ENCODE results near the gene TSPAN10. TPM values are rescaled to one million over a fixed set of nuclear protein-coding genes. Genes with fewer than 3 reads are reported as not detected.

TSPAN10 gene
- total RNA-seq, 1 donor from 2014 or later, result 0.53 TPM

GRCh38 chr17:81599719-81600486 lies 37.1 kb upstream of the TSPAN10 start:
- DNase-seq (ENCODE audit: low read depth), result no peak
- Histone ChIP-seq H3K36me3 (ENCODE audit: control insufficient read depth, insufficient read depth, low read length) (peaks cover 39% of the 10 kb centered on the region), H3K4me3 (ENCODE audit: low read depth, low read length) (no peak overlapping the region), H3K27me3 (ENCODE audit: control insufficient read depth, insufficient read depth, low read length) (no peaks in the 10 kb centered on the region)
- no peak for FAIRE-seq
- TF ChIP-seq CTCF (IDR thresholded peaks at IDR 0.05; ENCODE audit: insufficient read depth, low read length, severe bottlenecking), result no peak

GRCh38 chr17:81601525-81602120 lies 35.4 kb upstream of the TSPAN10 start:
- FAIRE-seq, result no peak

GRCh38 chr17:81603846-81604610 lies 33.0 kb upstream of the TSPAN10 start:
- no peak for FAIRE-seq
- Histone ChIP-seq H3K36me3 (ENCODE audit: control insufficient read depth, insufficient read depth, low read length) (peaks cover 44% of the 10 kb centered on the region), H3K27me3 (ENCODE audit: control insufficient read depth, insufficient read depth, low read length) (no peaks in the 10 kb centered on the region), H3K4me3 (ENCODE audit: low read depth, low read length) (no peak overlapping the region)
- DNase-seq (ENCODE audit: low read depth), result no peak
- no peak for TF ChIP-seq CTCF (IDR thresholded peaks at IDR 0.05; ENCODE audit: insufficient read depth, low read length, severe bottlenecking)

More at GRCh38 chr17:81601525-81602120, 35.4 kb upstream of the TSPAN10 start:
- TF ChIP-seq CTCF (IDR thresholded peaks at IDR 0.05; ENCODE audit: insufficient read depth, low read length, severe bottlenecking), result peak; percentile 77
- peaks cover 42% of the 10 kb centered on the region for H3K36me3 ChIP-seq (ENCODE audit: control insufficient read depth, insufficient read depth, low read length)
- no peaks in the 10 kb centered on the region for H3K27me3 ChIP-seq (ENCODE audit: control insufficient read depth, insufficient read depth, low read length)
- H3K4me3 ChIP-seq (ENCODE audit: low read depth, low read length), result no peak overlapping the region
- peak; percentile 62 for DNase-seq (ENCODE audit: low read depth)

GRCh38 chr17:81607431-81607830 lies 29.6 kb upstream of the TSPAN10 start:
- no peak for TF ChIP-seq CTCF (IDR thresholded peaks at IDR 0.05; ENCODE audit: insufficient read depth, low read length, severe bottlenecking)
- Histone ChIP-seq H3K36me3 (ENCODE audit: control insufficient read depth, insufficient read depth, low read length) (peaks cover 37% of the 10 kb centered on the region), H3K27me3 (ENCODE audit: control insufficient read depth, insufficient read depth, low read length) (no peaks in the 10 kb centered on the region), H3K4me3 (ENCODE audit: low read depth, low read length) (no peak overlapping the region)
- DNase-seq (ENCODE audit: low read depth), result no peak
- no peak for FAIRE-seq

GRCh38 chr17:81608082-81608481 lies 28.9 kb upstream of the TSPAN10 start:
- DNase-seq (ENCODE audit: low read depth) (no peak), FAIRE-seq (no peak)
- H3K27me3 ChIP-seq (ENCODE audit: control insufficient read depth, insufficient read depth, low read length), result no peaks in the 10 kb centered on the region
- H3K36me3 ChIP-seq (ENCODE audit: control insufficient read depth, insufficient read depth, low read length), result peaks cover 38% of the 10 kb centered on the region
- no peak for TF ChIP-seq CTCF (IDR thresholded peaks at IDR 0.05; ENCODE audit: insufficient read depth, low read length, severe bottlenecking)
- H3K4me3 ChIP-seq (ENCODE audit: low read depth, low read length), result no peak overlapping the region

All from bronchial epithelial cell (primary cell).